Right renal pelvis (tissue), 4 donors: ENCODE results near the gene EFCAB6. TPM values are rescaled to one million over a fixed set of nuclear protein-coding genes. Genes with fewer than 3 reads are reported as not detected.

ENCODE experiments used
- DNase-seq, 4 donors: peaks; one replicate each; pipeline ENCODE4 v3.0.0-alpha.2; 2013; ENCODE audit warnings: low read depth in 4 of 4, low spot score in 3 of 4, missing footprints in 1 of 4
- polyA plus RNA-seq, 4 donors: library from polyadenylated mRNA; unstranded; fragments of 120-200 nt; gene quantifications; one replicate each; pipeline ENCODE4 v1.2.1, GENCODE V29; 2013; ENCODE audit not compliant: insufficient read length in 4 of 4

The EFCAB6 gene
- polyA plus RNA-seq, 4 donors = 4.4 to 5.4 (median 4.9) TPM

GRCh38 chr22:43490311-43490710, 321.8 kb downstream of the EFCAB6 start:
- no peak for DNase-seq

DNA sequence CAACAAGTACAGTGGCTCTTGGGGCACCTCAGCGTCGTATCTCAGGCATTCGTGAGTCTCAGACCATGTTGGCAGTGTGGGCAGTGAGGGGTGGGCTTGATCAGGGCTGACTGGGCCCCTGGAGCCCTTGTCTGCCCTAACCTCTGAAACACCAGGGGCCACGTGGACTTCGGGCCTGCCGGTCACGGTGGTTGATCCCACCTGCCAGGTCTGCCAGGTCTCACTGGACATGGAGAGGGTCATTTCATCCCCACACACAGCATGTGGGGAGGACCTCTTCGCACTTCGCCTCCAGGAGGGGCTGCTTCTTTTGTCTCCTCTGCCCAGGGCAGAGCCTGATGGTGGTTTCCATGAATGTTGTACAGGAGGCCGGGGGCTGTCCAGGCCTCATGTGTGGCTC, 323.2 kb downstream of the EFCAB6 start:
- DNase-seq = no peak

DNA sequence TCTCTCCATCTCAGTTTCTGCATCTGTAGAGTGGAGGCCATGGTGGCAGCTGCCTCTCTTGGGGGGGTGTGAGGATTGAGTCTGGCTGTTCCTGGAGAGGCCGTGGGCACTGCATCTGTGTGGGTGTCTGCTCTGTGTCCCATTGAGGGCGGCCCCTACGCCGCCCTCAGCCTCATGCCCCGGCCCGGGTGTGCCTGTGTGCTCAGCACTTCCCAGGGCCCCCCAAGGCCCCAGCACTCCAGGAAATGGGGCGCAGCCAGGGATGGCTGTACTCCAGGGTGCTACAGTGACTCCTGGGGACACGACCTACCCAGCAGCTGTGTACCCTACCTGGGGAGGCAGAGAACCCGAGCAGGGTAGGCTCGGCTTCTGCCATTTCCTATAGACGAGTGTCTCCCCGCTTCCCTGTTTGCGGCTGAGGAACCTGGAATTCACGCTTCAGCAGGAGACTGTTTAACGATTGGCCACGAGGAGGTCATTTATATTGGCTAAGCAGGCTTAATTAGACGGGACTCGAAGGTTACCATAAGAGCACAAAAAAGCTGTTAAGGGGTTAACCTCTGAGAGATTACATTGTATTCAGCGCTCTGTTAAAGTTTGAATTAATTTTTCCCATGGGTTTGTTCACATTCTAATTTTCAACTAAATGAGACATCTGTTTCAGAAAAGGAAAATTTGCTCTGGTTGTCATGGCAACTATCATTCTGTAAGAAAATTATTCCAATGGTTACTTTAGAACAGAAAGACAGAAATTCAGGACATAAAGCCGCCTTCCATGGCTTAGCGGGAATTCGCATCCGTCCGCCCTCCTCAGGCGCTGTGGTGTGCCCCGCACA, 323.9 kb downstream of the EFCAB6 start:
- DNase-seq = peak; percentile 10 to 29 (median 16)

GRCh38 chr22:43487311-43488030, 324.6 kb downstream of the EFCAB6 start:
- no peak for DNase-seq

- DNase-seq = no peak
Measured at GRCh38 chr22:43485502-43486089, 326.5 kb downstream of the EFCAB6 start.

DNA sequence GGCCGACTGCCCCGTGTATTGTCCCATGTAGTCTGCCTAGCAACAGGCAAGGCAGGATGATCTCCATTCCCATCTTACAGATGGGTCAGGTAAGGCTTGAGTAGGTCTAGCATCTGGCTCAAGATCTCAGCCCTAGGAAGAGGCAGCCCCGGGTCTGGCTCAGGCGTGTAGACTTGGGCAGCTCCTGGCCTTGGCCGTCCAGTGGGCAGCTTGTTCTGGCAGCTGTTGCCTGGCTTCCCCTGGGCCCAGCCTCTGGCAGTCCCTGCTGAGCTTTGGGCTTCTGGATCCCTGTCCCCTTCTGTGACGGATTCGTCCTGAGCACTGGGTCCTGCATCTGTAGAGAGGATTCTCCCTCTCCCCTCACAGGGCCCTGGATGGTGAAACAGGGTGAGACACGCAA, 327.9 kb downstream of the EFCAB6 start:
- no peak for DNase-seq

GRCh38 chr22:43483669-43484068, 328.4 kb downstream of the EFCAB6 start:
- no peak for DNase-seq

GRCh38 chr22:43483266-43483665, 328.8 kb downstream of the EFCAB6 start:
- DNase-seq = no peak

GRCh38 chr22:43482318-43482625, 329.8 kb downstream of the EFCAB6 start:
- DNase-seq = no peak

DNA sequence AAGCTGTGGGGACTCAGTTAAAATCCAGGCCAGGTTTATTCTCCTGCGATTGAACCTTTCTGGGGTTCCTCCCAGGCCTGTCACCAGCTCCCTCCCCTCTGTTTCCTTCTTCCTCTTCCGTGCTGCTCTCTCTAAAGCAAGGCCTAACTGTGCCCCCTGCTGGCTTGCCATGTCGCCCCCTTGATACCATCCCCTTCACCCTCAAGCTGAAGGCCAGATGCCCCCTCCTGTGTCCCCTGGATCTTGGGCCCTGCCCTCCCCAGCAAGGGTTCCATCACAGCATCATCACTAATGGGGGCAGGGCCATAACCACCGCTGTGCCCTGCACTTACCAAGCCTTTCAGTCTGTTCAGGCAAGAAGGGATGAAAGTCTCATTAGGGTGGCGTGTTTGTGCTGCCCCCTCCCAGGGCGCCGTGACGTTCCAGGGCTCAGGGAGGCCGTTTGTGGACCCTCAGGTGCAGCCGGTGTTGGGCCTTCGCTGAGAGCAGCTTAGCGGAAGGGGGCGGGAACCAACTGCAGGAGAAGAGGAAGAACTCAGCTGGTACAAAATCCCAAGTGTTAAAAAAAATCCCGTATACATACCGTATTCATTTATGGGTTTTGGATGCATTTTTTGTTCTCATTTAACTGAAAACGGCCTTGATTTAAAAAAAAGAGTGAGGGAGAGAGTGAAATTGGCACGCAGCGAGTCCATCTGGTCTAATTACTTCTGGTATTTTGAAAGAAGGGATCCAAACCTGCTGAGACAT, 330.4 kb downstream of the EFCAB6 start:
- DNase-seq = no peak

- DNase-seq = no peak
Measured at GRCh38 chr22:43479962-43480361, 332.1 kb downstream of the EFCAB6 start.

DNA sequence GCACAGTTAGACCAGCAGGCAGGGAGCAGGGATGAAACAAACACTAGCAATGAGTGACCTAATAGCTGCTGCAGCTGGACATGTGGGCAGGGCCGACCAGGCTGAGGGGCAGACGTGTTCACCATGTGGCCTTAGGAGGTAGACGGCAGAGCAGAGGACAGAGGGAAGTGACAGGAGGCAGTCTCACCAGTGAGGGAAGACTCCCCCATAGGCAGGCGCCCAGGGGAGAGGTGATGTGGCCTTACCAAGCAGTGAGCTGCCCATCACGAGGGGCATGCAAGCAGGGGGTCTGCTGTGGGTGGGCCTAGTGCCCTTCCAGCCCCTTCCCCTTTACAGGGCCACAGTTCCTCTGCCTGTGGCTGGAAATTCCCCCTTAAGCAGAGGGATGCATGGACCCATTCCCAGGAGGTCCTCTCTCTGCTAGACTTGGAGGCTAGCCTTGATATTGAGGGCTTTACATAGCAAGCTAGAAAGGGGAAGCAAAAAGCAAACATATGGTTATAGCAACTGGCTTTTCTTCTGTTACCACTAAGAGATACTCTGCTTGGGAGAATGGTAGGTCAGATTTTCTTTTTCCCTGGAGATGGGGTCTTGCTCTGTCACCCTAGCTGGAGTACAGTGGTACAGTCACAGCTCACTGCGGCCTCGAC, 332.7 kb downstream of the EFCAB6 start:
- DNase-seq = no peak

Other genes with a start within 250 kb of the EFCAB6 start
- 1 to 10 TPM; 1.9 to 3.4 (median 2.3) TPM for gene SULT4A1, start 50.2 kb upstream of the EFCAB6 start, polyA plus RNA-seq
- gene PNPLA5, start 79.7 kb upstream of the EFCAB6 start, polyA plus RNA-seq = under 1 TPM in 1 of 4 donors, not detected in 3; 0.12 TPM
- 1 to 10 TPM in 3 of 4 donors, under 1 TPM in 1; 0.83 to 1.9 (median 1.5) TPM for gene PNPLA3, start 111.5 kb upstream of the EFCAB6 start, polyA plus RNA-seq
- gene SAMM50, start 143.1 kb upstream of the EFCAB6 start, polyA plus RNA-seq = 10 to 100 TPM; 63.6 to 67.0 (median 65.7) TPM
- 10 to 100 TPM; 21.2 to 25.0 (median 23.0) TPM for gene PARVB, start 212.0 kb upstream of the EFCAB6 start, polyA plus RNA-seq